GM21737 (cell line): ENCODE measurements around the gene IFT122.
"Not testable (repeated sequence)": the region's sequence is repeated elsewhere in the genome, so short reads cannot be mapped to it uniquely, and the experiment has no call there.

Experiments used
- ATAC-seq: cut with Tn5 transposase; IDR thresholded peaks from one replicate; pipeline ENCODE4 v1.9.1; 2021; ENCODE audit warnings: mild to moderate bottlenecking, moderate library complexity; ENCODE audit not compliant: unreplicated experiment

IFT122 gene

DNA sequence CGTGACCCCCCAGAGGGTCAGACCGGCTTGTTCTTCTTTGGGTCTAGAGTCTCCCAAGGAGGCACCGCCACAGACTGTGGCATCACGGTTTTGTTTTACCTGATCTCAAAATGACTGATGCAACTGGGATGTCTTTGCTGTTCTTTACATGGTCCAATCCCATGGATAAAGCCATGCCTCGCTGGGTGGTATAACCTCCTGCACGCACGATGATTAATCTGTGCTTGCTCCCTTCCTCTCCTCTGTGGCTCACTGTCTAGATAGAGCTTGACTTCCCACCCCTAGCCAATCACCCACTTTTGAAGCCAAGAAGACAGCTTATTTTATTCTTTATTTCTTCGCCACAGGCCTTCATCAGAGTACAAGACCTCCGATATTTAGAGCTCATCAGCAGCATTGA lies 51.8 kb downstream of the IFT122 start:
- no peak for ATAC-seq

DNA sequence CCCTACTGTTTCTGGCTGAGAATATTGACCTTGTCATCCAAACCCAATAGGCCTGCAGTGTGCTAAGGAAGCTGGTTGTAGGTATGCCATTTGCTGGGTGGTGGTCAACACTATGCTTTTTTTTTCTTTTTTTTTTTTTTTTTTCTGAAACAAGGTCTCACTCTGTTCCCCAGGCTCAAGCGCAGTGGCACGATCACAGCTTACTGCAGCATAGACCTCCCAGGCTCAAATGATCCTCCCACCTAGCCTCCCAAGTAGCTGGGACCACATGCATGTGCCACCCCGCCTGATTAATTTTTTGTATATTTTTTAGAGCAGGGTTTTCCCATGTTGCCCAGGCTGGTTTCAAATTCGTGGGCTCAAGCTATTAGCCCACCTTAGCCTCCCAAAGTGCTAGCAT lies 52.7 kb downstream of the IFT122 start:
- no peak for ATAC-seq

DNA sequence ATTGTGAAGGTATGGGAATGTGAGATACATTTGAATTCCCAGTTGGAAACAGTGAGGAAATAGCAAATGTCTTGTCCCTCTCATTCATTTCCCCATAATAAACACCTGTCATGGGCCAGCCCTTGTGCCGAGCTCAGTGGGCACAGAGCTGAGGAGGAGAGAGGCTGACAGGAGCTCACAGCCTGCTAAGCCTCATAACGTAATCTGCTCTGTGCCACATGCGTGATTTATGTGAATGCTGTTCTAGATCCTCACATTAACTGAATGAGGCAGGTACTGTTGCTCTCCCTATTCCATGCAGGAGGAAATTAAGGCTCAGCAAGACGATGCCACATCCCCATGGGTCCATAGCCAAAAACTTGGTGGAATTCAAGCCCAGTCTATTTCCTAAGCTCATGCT lies 53.2 kb downstream of the IFT122 start:
- ATAC-seq, result no peak

DNA sequence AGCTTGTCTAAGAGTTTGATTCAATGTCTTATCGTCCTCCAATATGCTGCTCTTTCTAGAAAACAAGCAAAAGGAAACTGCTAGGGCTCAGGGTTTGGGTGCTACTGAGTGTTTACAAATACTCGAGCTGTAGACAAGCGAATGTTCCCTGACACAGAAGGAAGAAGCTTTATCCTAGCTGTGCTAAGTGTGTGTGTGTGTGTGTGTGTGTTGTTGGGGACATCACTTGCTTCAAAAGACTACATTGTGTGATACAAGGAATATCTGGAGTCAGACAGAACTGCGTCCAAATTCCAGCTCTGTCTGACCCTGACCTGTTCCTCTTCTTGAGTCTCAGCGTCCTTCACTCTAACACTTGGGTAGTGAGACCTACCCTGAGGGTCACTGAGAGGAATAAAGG lies 54.5 kb downstream of the IFT122 start:
- ATAC-seq, result not testable (repeated sequence)

DNA sequence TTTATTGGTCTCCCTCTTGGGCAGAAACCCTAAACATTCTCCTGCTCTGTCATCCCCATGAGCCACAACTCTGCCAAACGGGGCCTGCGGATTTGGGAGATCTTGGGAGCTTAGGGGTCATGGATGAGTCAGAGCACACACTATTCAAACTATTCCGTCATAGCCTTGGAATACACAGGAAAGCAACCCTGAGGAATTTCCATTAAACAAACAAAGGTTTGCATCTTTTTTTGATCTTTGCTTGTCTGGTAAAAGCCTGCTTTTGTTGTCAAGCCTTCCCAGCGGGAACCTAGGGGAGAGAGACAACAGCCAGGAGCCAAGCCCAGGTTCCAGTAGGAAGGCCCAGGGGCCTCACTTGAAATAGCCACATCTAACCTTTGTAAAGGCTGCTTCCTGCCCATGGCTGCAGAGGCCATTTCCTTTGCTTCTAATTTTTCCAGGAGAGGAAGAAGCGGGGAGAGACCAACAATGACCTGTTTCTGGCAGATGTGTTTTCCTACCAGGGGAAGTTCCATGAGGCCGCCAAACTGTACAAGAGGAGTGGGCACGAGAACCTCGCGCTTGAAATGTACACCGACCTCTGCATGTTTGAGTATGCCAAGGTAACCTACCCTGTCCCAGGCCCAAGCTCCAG lies 55.1 kb downstream of the IFT122 start:
- not testable (repeated sequence) for ATAC-seq

DNA sequence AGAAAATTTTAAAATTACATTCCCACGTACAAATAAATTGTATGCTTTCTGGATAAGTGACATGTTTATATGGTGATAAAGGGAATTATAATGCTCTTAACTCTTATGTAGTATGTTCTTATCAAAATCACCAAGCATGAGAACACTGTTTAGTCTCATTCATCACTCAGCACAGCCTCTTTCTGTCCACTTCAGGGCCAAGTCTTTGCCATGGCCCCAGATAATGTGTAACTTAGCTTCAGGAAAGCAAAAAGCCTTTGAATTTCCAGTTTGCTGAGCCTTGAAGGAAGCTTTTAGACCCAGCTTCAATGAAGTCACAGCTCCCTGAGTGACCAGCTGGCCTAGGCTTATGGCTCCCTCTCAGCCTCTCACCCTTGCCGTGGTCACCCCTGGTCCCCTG lies 57.9 kb downstream of the IFT122 start:
- not testable (repeated sequence) for ATAC-seq

DNA sequence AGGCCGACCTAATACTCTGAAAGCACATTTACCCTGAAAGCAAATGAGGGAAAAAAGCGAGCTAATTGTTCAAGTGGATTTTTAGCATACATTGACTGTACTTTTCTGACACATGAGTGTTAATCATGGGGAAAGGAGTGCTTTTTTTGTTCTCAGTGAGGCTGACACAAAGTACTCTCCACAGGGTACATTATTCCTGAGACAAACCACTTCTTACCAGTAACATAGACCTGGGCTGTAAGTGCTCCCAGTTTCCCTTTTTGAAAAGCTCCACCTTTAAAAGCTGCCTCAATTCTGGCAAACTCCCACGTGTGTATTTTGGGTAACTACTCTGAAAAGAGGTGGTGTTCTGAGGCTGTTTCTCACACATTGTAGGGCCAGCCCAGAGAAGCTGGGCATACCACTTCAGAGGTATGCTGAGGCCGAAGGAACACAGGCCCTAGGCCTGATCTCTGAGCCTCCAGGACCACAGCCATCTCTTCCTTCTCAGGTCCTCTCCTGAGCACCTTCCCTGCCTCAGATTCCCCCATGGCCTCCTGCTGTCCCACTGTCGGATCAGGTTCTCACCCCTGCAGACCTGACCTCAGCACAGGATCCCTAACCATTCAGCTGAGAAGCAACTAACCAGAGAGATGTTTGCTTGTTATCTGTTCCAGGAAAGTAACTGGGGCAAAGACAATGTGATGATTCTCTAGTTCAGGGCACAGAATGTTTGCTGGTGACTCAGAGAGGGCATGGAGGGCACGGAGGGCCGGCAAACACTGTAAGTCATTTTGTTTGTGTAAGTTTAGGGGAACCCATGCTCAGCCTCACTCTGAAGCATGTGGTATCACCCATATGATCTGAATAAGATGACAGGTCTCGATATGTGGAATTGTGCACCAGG lies 58.8 kb downstream of the IFT122 start:
- not testable (repeated sequence) for ATAC-seq

DNA sequence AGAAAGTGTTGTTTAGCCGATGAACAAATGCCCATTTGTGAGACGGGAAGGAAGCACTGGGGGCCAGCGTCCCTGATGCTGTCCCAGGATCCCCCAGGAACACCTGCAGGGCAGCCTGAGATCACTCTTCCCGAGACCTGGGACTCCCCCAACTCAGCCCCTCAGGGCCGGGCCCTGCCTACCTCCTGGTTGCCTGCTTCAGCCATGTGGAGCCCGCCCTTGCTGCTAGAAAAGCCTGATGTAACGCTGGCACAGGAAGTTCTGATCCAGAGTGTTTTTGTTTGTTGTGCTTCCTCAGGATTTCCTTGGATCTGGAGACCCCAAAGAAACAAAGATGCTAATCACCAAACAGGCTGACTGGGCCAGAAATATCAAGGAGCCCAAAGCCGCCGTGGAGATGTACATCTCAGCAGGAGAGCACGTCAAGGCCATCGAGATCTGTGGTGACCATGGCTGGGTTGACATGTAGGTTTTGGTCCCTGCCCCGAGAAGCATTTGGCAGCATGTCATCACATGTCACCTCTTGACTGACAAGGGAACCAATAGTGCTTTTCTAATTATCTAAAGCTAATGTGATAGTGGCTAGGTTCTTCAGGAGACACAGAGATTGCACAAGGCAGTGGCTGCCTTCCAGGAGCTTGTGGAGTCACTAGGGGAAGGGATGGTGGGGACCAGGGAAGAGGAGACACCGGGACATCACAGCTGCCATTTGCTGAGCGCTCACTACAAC lies 59.7 kb downstream of the IFT122 start:
- not testable (repeated sequence) for ATAC-seq

DNA sequence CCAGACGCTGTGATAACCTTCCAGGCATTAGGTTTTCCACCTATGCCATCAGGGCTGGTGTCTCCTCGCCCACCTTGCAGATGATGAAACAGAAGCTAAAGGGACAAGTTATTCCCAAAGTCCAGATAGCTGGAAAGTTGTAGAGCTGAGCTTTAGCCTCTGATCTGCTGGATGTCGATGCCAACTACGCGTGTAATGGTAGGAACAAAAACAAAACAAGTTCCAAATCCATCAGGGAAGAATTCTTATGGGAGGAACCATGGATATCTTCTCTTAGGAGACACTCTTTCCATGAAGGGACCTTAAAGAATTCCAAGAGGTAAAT lies 60.3 kb downstream of the IFT122 start:
- no peak for ATAC-seq

DNA sequence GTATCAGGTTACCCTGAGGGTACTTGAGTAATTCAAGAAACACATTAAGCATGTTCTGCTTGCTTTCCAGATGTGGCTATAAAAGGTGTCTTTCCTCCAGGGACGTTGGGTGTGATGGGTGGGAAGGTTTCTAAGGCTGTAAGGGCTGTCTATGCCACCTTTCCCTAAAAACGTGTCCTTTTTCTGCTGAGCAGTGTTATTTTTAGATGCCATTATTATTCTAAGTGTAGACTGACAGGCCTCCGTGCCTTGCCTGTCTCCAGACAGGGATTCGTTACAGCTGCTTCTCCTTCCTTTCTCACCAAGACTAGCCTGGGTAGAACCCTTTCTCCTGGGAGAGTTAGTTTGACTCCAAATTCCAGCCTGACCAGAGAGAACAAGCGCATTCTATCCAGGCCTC lies 61.6 kb downstream of the IFT122 start:
- no peak for ATAC-seq

DNA sequence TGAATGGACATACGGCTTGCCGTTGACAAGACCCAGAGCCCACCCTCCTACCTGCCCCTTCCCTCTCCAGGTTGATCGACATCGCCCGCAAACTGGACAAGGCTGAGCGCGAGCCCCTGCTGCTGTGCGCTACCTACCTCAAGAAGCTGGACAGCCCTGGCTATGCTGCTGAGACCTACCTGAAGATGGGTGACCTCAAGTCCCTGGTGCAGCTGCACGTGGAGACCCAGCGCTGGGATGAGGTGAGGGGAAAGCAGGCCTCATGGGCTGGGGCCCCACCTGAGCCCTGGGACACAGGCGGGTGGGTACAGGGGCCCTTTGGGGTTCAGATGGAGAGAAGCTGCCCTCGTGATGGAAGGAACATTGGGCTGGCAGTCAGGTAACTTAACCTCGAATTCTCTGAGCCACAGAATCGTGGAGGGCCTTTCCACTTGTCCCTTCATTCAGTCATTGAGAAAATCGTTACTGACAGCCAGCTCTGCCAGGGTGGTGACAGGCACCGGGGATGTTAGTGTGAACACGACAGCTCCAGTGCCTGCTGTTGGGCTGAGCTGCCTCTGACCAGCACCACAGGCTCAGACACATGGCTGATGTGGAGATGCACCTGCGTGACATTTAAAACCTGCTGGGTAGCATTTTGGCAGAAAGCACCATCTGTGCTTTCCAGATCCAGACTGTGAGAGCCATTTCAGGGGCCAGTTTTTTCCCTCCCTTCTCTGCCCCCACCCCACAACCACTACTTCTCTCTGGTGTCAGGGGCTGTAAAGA lies 62.8 kb downstream of the IFT122 start:
- ATAC-seq, result no peak

DNA sequence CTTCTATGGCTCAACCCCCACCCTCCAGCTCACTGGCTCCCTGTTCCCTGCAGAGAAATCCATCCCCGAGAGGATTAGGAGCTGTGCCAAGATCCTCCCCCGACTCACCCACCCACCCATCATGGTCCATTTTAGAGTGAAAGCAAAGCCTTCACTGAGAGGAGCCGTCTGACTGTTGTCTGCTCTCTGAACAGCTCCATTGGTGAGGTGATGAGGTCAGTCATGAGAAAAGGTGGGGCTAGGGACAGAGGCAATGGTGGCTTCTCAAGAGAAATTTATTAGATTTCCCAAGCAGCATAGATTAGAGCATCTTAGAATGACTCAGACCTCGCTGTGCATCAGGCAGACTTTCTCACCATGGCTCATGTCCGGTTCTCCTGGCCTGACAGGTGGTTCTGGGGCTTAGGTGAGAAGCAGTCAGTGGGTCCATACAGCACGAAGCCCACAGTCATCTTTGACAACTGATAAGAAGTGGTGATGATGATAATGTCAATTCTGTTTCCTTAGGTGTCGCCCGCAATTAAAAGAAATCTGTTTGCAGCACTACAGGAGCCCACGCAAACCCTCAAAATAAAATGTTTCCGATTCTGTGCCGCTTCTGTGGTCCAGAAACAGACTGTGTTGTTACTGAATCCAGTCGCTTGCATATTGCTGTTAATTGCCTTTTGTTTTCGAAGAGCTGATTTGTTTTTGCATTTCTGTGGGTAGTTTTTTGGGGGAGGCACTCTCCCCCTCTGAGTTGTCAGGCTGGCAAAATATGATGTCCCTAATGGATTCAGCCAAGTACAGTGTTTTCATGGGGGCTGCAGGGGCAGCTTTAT lies 63.7 kb downstream of the IFT122 start:
- no peak for ATAC-seq

DNA sequence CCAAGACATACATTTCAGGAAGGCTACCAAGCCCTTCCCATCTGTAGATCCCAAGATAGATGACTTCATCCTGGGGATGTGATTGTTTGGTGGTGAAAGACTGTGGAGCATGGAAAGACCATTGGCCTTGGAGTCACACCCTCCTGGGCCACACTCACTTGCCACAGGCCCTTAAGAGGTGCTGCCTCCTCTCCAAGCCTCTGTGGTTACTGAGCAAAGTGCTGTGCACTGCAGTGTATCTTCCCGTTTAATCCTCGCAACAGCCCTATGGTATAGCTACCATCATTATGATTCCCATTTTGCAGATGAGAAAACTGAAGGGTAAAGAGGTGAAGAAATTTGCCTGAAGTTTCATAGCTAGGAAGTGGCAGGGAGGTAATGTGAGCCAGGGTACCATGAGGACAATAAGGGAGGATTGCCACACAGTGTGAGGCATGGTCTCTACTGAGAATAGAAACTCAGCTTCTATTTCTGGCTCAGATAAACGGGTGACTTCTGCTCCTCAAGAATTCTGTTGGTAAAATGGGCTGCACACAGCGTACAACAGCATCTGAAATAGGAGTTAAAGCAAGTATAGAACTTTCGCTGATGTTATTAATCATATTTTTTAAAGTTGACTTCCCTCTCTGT lies 64.6 kb downstream of the IFT122 start:
- no peak for ATAC-seq

DNA sequence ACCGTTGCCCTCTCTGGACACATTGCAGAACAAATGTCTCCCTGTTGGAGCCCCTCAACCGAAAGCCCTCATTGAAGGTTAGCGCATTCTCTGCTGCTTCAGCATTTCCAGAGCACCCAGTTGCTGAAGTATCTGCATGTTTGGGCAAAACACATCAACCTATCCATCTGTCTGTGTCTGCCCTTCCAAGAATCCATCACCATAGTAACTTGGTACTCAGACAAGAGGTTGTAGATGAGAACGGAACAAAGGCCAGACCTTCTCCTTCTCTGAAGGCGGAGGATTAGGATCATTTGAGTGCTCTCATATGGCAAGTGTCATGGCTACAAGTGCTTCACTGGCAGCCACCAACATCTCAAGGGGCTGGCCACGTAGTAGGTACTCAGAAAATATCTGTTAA lies 65.3 kb downstream of the IFT122 start:
- no peak for ATAC-seq

DNA sequence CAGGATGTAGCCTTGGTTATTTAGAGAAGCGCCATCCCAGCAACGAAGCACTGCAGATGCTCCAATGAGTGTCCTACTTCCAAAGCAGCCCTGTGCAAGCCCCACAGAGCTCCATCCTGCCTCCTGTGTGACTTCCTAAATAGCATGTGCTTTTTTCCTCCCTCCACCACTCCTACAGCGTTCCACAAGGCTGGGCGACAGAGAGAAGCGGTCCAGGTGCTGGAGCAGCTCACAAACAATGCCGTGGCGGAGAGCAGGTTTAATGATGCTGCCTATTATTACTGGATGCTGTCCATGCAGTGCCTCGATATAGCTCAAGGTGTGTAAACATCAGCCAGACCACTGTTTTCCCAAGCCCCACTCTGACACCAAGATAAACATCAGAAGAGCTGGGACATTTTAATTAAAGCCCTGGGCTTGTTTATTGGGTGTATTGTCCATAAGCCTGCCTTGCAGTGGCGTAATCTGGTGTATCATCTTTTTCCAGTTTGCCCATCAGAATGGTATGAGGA lies 66.3 kb downstream of the IFT122 start:
- ATAC-seq, result no peak

DNA sequence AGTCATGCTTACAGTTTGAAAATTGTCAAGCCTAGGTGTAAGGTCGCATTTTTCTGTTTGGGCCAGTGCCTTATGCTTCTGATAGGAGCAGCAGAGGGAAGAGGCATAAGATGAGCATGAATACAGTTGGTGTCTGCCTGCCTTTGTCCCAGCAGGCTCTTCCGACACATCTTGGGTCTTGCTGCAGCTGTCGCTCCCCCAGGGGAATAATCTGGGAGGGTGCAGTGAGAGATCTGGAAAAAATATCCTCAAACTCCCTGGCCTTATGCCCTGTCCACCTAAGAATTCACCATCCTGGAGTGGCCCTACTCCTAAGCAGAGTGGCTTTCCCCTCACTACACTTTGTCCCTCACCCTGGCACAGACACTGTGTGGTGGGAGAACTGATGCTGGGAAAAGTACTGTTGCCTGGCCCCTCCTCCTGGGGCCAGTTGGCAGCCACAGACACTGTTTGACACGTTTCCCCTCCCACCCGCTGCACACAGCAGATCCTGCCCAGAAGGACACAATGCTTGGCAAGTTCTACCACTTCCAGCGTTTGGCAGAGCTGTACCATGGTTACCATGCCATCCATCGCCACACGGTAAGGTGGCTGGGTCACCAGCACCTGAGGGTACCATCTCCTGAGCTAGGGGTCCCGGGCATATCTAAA lies 67.3 kb downstream of the IFT122 start:
- no peak for ATAC-seq

DNA sequence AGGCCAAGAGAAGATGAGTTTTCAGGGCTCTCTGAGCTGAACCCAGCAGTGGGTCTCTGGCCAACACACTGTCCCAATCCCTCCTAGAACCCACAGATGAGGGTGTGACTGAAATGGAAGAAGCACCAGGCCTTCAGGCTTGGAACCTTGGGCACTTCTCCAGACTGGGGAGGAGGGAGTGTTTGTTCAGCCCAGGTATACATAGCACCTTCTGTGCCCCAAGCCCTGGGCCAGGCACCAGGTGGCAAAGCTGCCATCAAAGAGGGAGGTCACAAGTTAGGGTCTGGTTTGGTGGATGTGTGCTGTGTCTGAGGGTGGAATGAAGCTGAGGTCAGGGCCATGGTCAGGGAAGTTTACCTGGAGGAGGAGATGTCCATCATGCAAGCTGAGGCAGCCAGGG lies 72.6 kb downstream of the IFT122 start:
- no peak for ATAC-seq

DNA sequence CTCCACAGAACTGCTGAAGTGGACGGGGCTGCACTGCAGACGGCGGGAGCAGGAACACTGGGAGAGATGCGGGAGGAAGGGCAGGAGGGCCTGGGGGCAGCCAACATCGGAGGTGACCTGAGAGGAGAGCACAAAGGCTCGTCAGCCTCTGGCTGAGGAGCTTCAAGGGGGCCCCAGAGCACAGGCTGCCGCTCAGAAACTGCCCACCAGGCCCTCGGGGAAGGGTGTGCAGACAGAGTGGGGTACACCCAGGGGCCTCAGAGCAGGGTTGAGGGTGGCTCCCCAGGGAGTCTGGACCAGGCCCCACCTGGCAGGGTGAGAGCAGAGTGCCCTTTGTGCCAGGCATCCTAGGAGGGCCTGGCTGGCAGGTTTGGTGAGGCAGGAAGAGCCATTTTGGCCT lies 73.7 kb downstream of the IFT122 start:
- ATAC-seq, result no peak

DNA sequence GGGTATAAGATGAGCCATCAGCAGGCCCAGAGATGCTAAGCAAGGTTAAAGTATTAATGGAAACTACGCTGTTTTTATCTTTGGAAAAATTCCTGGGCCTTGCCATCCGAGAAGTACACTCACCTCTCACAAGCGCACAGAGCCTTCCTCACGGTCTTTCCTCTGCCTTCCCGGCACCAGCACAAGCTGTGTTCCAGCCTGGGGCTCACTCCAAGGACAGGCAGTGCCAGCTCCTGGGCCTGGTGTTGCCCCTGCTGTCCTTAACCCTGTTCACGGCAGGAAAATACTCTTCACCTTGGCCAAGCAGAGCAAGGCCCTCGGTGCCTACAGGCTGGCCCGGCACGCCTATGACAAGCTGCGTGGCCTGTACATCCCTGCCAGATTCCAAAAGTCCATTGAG lies 74.1 kb downstream of the IFT122 start:
- ATAC-seq, result no peak
